PC-3 (cell line): ENCODE data around the gene ABCC9. TPM values are rescaled to one million over a fixed set of nuclear protein-coding genes. Genes with fewer than 3 reads are reported as not detected.

ENCODE experiments used
- ATAC-seq: fragments of 200-7000 bp; cut with Tn5 transposase; 2 replicates; pipeline ENCODE4 v1.9.1; 2020; ENCODE audit warnings: mild to moderate bottlenecking, moderate library complexity
- BruUV-seq: library from RNA; stranded (reverse); fragments of 400-500 nt; replicated peaks from 2 replicates; lab custom pipeline; 2021; lab: Mats Ljungman, UMichigan
- CTCF ChIA-PET: fragments of 300-600 bp; sonication (Branson Sonifier 250); formaldehyde crosslinking; loops from one replicate; lab custom pipeline; 2022; ENCODE audit warnings: antibody characterized with exemption; lab: Charles Lee
- POLR2A ChIA-PET: fragments of 300-600 bp; sonication (Branson Sonifier 250); formaldehyde crosslinking; loops from one replicate; lab custom pipeline; 2022; ENCODE audit warnings: antibody characterized with exemption; ENCODE audit not compliant: unreplicated experiment; lab: Charles Lee
- DNase-seq: peaks from one replicate; pipeline ENCODE4 v3.0.0-alpha.2; 2015
- H2AFZ ChIP-seq: fragments of 300-600 bp; sonication (generic); 2 replicates; pipeline ENCODE4 v1.6.0; 2016; ENCODE audit warnings: antibody characterized with exemption, low read length
- H3F3A ChIP-seq: fragments of 300-600 bp; sonication (generic); one replicate; pipeline ENCODE4 v1.6.0; 2017; ENCODE audit warnings: antibody characterized with exemption, low read length, control low read depth, mild to moderate bottlenecking; ENCODE audit not compliant: unreplicated experiment
- H3K27ac ChIP-seq: fragments of 300-600 bp; sonication (generic); 2 replicates; pipeline ENCODE4 v1.5.1; 2016; ENCODE audit warnings: mild to moderate bottlenecking, low read length
- H3K27me3 ChIP-seq: fragments of 300-600 bp; sonication (generic); 2 replicates; pipeline ENCODE4 v1.6.1; 2016; ENCODE audit warnings: low read length, mixed read lengths
- H3K36me3 ChIP-seq: fragments of 300-600 bp; sonication (generic); 2 replicates; pipeline ENCODE4 v1.6.1; 2016; ENCODE audit warnings: low read depth, mixed run types, low read length, mixed read lengths
- H3K4me1 ChIP-seq: fragments of 300-600 bp; sonication (generic); 2 replicates; pipeline ENCODE4 v1.5.1; 2016; ENCODE audit warnings: low read length; ENCODE audit not compliant: insufficient read depth
- H3K4me2 ChIP-seq: fragments of 300-600 bp; sonication (generic); 2 replicates; pipeline ENCODE4 v1.6.0; 2016; ENCODE audit warnings: low read length
- H3K4me3 ChIP-seq: fragments of 300-600 bp; sonication (generic); 2 replicates; pipeline ENCODE4 v1.5.1; 2016; ENCODE audit warnings: mild to moderate bottlenecking, low read length, mixed read lengths
- H3K79me2 ChIP-seq: fragments of 300-600 bp; sonication (generic); 2 replicates; pipeline ENCODE4 v1.6.1; 2017; ENCODE audit warnings: low read length, mixed read lengths
- H3K9ac ChIP-seq: fragments of 300-600 bp; sonication (generic); 2 replicates; pipeline ENCODE4 v1.6.0; 2016; ENCODE audit warnings: mild to moderate bottlenecking, low read length
- H3K9me2 ChIP-seq: fragments of 300-600 bp; sonication (generic); replicated peaks from 2 replicates; pipeline ENCODE4 v1.6.1; 2016; ENCODE audit warnings: mixed run types, low read length, mixed read lengths
- H3K9me3 ChIP-seq: fragments of 300-600 bp; sonication (generic); 2 replicates; pipeline ENCODE4 v1.6.1; 2016; ENCODE audit warnings: low read length, mixed read lengths
- H4K20me1 ChIP-seq: fragments of 300-600 bp; sonication (generic); 2 replicates; pipeline ENCODE4 v1.6.1; 2016; ENCODE audit warnings: low read length, mixed read lengths
- CTCF ChIP-seq: fragments of 300-600 bp; sonication (generic); conservative IDR thresholded peaks from 2 replicates; pipeline ENCODE4 v1.5.1; 2017; ENCODE audit warnings: antibody characterized with exemption, low read depth, mild to moderate bottlenecking, low read length
- EZH2 ChIP-seq: fragments of 300-600 bp; sonication (generic); IDR thresholded peaks from one replicate; pipeline ENCODE4 v1.6.1; 2017; ENCODE audit warnings: antibody characterized with exemption, mild to moderate bottlenecking, low read length; ENCODE audit not compliant: unreplicated experiment
- EZH2phosphoT487 ChIP-seq: fragments of 300-600 bp; sonication (generic); IDR thresholded peaks from 2 replicates; pipeline ENCODE4 v1.6.1; 2018; ENCODE audit warnings: mild to moderate bottlenecking, antibody characterized with exemption, low read length, borderline replicate concordance
- intact Hi-C: fragments of 100-400 bp; cut with micrococcal nuclease; formaldehyde crosslinking; loops from 2 replicates; pipeline ENCODE4 v1.9.0; 2023
- total RNA-seq: library from RNA; depleted of rRNA; stranded (reverse); fragments of >200 nt; gene quantifications from 2 replicates; pipeline ENCODE4 v1.2.3, GENCODE V29; 2014

ABCC9 gene
- total RNA-seq, 1 experiment from 2014 or later, result 0.33 TPM

- no peaks in the 10 kb centered on the region for H3F3A ChIP-seq
- no peak overlapping the region for H2AFZ ChIP-seq
- ChIA-PET POLR2A (no interaction called here), CTCF (no interaction called here)
- TF ChIP-seq CTCF, result no peak
- TF ChIP-seq EZH2, result no peak
- no peak for TF ChIP-seq EZH2phosphoT487
- H3K4me2 ChIP-seq, result no peak overlapping the region
- no peaks in the 10 kb centered on the region for H3K27me3 ChIP-seq
- H3K4me1 ChIP-seq, result no peaks in the 10 kb centered on the region
- BruUV-seq, result no TSS peak
- no peaks in the 10 kb centered on the region for H3K36me3 ChIP-seq
- no peaks in the 10 kb centered on the region for H4K20me1 ChIP-seq
- no peak overlapping the region for H3K9ac ChIP-seq
- H3K79me2 ChIP-seq, result no peaks in the 10 kb centered on the region
- no peak overlapping the region for H3K27ac ChIP-seq
- H3K9me2 ChIP-seq, result no peaks in the 10 kb centered on the region
- H3K4me3 ChIP-seq, result no peak overlapping the region
- intact Hi-C loops, result no loop called here
- ATAC-seq (no peak), DNase-seq (no peak)
- no peaks in the 10 kb centered on the region for H3K9me3 ChIP-seq
Observed at GRCh38 chr12:21763531-21763930, 177.7 kb downstream of the ABCC9 start.

GRCh38 chr12:21759737-21760136 is 181.5 kb downstream of the ABCC9 start:
- ATAC-seq (no peak), DNase-seq (no peak)
- no TSS peak for BruUV-seq

GRCh38 chr12:21757735-21758134 is 183.5 kb downstream of the ABCC9 start:
- Histone ChIP-seq H3K27me3 (no peaks in the 10 kb centered on the region), H3K4me1 (no peaks in the 10 kb centered on the region), H3K9ac (no peak overlapping the region), H3F3A (no peaks in the 10 kb centered on the region), H3K9me3 (no peaks in the 10 kb centered on the region), H3K36me3 (no peaks in the 10 kb centered on the region), H3K4me3 (no peak overlapping the region), H3K79me2 (no peaks in the 10 kb centered on the region), H4K20me1 (no peaks in the 10 kb centered on the region), H2AFZ (no peak overlapping the region), H3K9me2 (no peaks in the 10 kb centered on the region), H3K4me2 (no peak overlapping the region), H3K27ac (no peak overlapping the region)
- ChIA-PET CTCF (no interaction called here), POLR2A (no interaction called here)
- intact Hi-C loops, result no loop called here
- DNase-seq (no peak), ATAC-seq (no peak)
- no TSS peak for BruUV-seq
- no peak for TF ChIP-seq EZH2phosphoT487
- no peak for TF ChIP-seq CTCF
- no peak for TF ChIP-seq EZH2

More at GRCh38 chr12:21759737-21760136, 181.5 kb downstream of the ABCC9 start:
- H3K4me2 ChIP-seq, result no peak overlapping the region
- H3K27me3 ChIP-seq, result no peaks in the 10 kb centered on the region
- no peaks in the 10 kb centered on the region for H4K20me1 ChIP-seq
- no peaks in the 10 kb centered on the region for H3K4me1 ChIP-seq
- H3K79me2 ChIP-seq, result no peaks in the 10 kb centered on the region
- no peak overlapping the region for H3K27ac ChIP-seq
- H3K9ac ChIP-seq, result no peak overlapping the region
- ChIA-PET POLR2A (no interaction called here), CTCF (no interaction called here)
- H3F3A ChIP-seq, result no peaks in the 10 kb centered on the region
- no peaks in the 10 kb centered on the region for H3K9me2 ChIP-seq
- H3K9me3 ChIP-seq, result no peaks in the 10 kb centered on the region
- no peak overlapping the region for H2AFZ ChIP-seq
- intact Hi-C loops, result no loop called here
- TF ChIP-seq EZH2 (no peak), EZH2phosphoT487 (no peak), CTCF (no peak)
- H3K36me3 ChIP-seq, result no peaks in the 10 kb centered on the region
- no peak overlapping the region for H3K4me3 ChIP-seq
